ENCODE data around the gene SERPINE2.

DNA sequence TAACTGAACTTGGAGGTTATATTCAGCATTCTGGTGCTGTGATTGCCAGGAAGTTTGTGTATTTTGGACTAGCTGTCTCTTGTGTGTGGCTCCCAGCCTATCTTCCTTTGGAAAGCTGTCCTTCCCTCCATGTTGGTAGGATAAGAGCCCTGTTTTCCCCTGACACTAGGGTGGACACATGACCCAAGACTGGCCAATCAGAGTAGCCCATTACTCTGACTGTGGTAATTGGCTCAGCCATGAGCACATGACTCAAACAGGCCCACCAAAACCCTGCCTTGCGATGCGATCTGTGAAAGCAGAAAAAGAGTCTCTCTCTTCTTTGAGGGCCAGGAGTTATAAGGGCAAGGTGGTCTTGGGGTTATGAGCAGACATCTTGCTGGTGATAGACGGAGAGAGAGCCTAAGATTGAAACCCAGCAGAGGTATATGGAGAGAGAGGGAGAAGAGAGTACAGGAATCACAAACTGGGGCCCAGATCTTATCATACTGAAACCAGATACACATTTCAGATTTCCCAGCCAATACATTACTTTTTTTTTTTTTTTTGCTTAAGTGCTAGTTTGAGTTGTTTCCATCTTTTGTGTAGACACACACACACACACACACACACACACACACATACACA, 45.3 kb upstream of the SERPINE2 start:
- TF ChIP-seq, protein P1, sequence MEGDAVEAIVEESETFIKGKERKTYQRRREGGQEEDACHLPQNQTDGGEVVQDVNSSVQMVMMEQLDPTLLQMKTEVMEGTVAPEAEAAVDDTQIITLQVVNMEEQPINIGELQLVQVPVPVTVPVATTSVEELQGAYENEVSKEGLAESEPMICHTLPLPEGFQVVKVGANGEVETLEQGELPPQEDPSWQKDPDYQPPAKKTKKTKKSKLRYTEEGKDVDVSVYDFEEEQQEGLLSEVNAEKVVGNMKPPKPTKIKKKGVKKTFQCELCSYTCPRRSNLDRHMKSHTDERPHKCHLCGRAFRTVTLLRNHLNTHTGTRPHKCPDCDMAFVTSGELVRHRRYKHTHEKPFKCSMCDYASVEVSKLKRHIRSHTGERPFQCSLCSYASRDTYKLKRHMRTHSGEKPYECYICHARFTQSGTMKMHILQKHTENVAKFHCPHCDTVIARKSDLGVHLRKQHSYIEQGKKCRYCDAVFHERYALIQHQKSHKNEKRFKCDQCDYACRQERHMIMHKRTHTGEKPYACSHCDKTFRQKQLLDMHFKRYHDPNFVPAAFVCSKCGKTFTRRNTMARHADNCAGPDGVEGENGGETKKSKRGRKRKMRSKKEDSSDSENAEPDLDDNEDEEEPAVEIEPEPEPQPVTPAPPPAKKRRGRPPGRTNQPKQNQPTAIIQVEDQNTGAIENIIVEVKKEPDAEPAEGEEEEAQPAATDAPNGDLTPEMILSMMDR (IDR thresholded peaks at IDR 0.05): no peak
- no peak for TF ChIP-seq POLR2A (IDR thresholded peaks at IDR 0.05)

Data from heart left ventricle (tissue), 13 donors.